Measurements from ENCODE around the gene GDF7.

DNA sequence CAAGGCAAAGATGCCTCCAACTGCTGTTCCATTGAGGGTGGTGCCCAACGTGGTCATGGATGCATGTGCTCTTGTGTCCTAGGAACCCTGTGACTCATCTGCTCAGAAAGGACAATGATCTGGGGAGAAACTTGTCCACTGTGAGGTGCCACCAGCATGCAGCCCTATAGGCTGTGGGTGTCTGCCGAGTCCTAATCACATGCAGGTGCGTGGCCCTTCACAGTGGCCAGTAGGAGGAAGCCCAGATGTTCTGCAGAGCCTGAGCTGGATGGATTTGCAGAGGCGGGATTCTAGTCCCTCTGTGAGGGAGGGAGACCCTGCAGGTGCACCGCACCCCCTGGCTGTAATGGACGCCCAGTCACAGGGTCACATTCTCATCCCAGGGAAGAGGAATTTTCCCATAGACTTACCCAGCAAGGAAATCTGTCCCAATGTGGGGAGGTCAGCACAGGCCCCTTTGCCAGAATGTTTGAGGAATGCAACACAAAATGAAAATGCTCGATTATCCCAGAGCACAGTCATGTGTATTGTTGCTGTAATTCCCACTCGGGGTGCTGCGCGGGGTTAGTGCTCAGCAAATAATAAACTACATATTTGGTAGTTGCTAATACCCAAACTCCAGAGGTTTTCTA lies 13.9 kb downstream of the GDF7 start:
- TF ChIP-seq, protein P1, sequence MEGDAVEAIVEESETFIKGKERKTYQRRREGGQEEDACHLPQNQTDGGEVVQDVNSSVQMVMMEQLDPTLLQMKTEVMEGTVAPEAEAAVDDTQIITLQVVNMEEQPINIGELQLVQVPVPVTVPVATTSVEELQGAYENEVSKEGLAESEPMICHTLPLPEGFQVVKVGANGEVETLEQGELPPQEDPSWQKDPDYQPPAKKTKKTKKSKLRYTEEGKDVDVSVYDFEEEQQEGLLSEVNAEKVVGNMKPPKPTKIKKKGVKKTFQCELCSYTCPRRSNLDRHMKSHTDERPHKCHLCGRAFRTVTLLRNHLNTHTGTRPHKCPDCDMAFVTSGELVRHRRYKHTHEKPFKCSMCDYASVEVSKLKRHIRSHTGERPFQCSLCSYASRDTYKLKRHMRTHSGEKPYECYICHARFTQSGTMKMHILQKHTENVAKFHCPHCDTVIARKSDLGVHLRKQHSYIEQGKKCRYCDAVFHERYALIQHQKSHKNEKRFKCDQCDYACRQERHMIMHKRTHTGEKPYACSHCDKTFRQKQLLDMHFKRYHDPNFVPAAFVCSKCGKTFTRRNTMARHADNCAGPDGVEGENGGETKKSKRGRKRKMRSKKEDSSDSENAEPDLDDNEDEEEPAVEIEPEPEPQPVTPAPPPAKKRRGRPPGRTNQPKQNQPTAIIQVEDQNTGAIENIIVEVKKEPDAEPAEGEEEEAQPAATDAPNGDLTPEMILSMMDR (conservative IDR thresholded peaks at IDR 0.05; ENCODE audit: low read depth, low read length): no peak
- TF ChIP-seq MAFK (IDR thresholded peaks at IDR 0.05; ENCODE audit: low read depth, low read length) (no peak), MAZ (IDR thresholded peaks at IDR 0.05; ENCODE audit: borderline replicate concordance, low read depth, low read length) (no peak), MXI1 (IDR thresholded peaks at IDR 0.05; ENCODE audit: borderline replicate concordance, low read depth, low read length) (no peak), POLR2A (IDR thresholded peaks at IDR 0.05; ENCODE audit: low read depth, low read length) (no peak), SMC3 (IDR thresholded peaks at IDR 0.05; ENCODE audit: low read depth, low read length) (no peak), CEBPB (IDR thresholded peaks at IDR 0.05; ENCODE audit: low read depth, low read length) (no peak), BHLHE40 (IDR thresholded peaks at IDR 0.05; ENCODE audit: low read depth, low read length) (no peak), FOS (IDR thresholded peaks at IDR 0.05; ENCODE audit: low read depth, low read length) (no peak), RFX5 (IDR thresholded peaks at IDR 0.05; ENCODE audit: low read depth, low read length) (no peak), RAD21 (IDR thresholded peaks at IDR 0.05; ENCODE audit: low read length) (no peak), CHD1 (IDR thresholded peaks at IDR 0.05; ENCODE audit: low read depth, low read length) (no peak)
- TF ChIP-seq, protein P2, sequence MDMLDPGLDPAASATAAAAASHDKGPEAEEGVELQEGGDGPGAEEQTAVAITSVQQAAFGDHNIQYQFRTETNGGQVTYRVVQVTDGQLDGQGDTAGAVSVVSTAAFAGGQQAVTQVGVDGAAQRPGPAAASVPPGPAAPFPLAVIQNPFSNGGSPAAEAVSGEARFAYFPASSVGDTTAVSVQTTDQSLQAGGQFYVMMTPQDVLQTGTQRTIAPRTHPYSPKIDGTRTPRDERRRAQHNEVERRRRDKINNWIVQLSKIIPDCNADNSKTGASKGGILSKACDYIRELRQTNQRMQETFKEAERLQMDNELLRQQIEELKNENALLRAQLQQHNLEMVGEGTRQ (IDR thresholded peaks at IDR 0.05; ENCODE audit: low read depth, low read length): no peak
- TF ChIP-seq, protein P3, sequence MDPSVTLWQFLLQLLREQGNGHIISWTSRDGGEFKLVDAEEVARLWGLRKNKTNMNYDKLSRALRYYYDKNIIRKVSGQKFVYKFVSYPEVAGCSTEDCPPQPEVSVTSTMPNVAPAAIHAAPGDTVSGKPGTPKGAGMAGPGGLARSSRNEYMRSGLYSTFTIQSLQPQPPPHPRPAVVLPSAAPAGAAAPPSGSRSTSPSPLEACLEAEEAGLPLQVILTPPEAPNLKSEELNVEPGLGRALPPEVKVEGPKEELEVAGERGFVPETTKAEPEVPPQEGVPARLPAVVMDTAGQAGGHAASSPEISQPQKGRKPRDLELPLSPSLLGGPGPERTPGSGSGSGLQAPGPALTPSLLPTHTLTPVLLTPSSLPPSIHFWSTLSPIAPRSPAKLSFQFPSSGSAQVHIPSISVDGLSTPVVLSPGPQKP (IDR thresholded peaks at IDR 0.05; ENCODE audit: borderline replicate concordance, low read depth, low read length): no peak

Measured in IMR-90 (cell line).